WTC11 (cell line): Measurements from ENCODE around the gene CTAGE9.

ENCODE experiments used
- JUN ChIP-seq: sonication (generic); formaldehyde crosslinking; IDR thresholded peaks from 2 replicates; pipeline ENCODE4 v1.8.0; 2023; ENCODE audit warnings: mild to moderate bottlenecking, missing genetic modification reagents
- TF ChIP-seq, protein P1 (sequence below): fragments of 200-600 bp; IDR thresholded peaks from 2 replicates; pipeline ENCODE4 v1.8.0; 2022; ENCODE audit warnings: antibody characterized with exemption

DNA sequence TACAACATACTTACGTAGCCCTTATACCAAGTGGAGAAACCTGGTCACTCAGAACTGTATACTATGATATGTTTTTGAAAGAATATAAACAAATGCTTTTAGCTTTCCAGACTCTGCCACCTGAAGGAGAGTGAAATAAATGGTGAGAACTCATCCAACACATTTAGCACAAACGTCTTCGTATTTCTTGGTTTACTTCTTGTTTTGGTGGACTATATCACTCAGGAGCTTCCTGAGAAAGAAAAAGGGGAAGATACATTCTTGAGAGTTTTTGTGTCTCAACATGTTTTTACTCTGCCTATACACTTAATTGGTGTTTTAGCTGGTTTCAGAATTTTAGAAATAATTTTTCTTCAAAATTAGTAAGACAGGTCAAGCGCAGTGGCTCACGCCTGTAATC, 19.4 kb upstream of the CTAGE9 start:
- TF ChIP-seq, protein P1, sequence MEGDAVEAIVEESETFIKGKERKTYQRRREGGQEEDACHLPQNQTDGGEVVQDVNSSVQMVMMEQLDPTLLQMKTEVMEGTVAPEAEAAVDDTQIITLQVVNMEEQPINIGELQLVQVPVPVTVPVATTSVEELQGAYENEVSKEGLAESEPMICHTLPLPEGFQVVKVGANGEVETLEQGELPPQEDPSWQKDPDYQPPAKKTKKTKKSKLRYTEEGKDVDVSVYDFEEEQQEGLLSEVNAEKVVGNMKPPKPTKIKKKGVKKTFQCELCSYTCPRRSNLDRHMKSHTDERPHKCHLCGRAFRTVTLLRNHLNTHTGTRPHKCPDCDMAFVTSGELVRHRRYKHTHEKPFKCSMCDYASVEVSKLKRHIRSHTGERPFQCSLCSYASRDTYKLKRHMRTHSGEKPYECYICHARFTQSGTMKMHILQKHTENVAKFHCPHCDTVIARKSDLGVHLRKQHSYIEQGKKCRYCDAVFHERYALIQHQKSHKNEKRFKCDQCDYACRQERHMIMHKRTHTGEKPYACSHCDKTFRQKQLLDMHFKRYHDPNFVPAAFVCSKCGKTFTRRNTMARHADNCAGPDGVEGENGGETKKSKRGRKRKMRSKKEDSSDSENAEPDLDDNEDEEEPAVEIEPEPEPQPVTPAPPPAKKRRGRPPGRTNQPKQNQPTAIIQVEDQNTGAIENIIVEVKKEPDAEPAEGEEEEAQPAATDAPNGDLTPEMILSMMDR = no peak
- TF ChIP-seq JUN (CRISPR knock-in tag) = no peak
